Measurements from ENCODE around the gene ZFX.

The ZFX gene

DNA sequence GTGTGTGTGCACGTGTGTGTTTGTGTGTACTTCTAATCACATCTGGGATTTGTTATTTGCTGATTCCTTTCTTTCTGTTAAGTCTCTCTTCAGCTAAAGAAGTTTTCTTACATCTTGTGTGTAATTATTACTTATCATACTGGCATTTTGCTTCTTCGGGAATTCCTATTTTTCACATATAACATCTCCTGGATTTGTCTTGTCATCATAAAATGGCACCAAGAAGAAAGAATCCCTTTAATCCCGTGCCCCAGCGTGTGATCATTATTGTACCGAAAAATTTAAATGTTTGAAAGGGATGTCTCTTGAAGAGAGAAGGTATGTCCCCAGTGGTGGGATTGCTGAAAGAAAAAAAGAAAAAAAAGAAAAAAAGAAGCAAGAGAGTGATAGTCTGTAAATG, 72.3 kb downstream of the ZFX start:
- Histone ChIP-seq H3K27me3 (ENCODE audit: insufficient read depth, poor library complexity, severe bottlenecking) (no peaks in the 10 kb centered on the region), H3K9me3 (ENCODE audit: severe bottlenecking) (no peaks in the 10 kb centered on the region), H3K4me3 (ENCODE audit: severe bottlenecking) (no peak overlapping the region), H3K4me1 (ENCODE audit: insufficient read depth, poor library complexity, severe bottlenecking) (no peaks in the 10 kb centered on the region), H3K36me3 (ENCODE audit: low read depth) (no peaks in the 10 kb centered on the region), H3K27ac (ENCODE audit: poor library complexity, severe bottlenecking) (no peak overlapping the region)
- TF ChIP-seq, protein P1, sequence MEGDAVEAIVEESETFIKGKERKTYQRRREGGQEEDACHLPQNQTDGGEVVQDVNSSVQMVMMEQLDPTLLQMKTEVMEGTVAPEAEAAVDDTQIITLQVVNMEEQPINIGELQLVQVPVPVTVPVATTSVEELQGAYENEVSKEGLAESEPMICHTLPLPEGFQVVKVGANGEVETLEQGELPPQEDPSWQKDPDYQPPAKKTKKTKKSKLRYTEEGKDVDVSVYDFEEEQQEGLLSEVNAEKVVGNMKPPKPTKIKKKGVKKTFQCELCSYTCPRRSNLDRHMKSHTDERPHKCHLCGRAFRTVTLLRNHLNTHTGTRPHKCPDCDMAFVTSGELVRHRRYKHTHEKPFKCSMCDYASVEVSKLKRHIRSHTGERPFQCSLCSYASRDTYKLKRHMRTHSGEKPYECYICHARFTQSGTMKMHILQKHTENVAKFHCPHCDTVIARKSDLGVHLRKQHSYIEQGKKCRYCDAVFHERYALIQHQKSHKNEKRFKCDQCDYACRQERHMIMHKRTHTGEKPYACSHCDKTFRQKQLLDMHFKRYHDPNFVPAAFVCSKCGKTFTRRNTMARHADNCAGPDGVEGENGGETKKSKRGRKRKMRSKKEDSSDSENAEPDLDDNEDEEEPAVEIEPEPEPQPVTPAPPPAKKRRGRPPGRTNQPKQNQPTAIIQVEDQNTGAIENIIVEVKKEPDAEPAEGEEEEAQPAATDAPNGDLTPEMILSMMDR (IDR thresholded peaks at IDR 0.05; ENCODE audit: poor library complexity, severe bottlenecking): no peak
- ATAC-seq (ENCODE audit: low read depth): no peak
- no peak for DNase-seq (ENCODE audit: low spot score)

DNA sequence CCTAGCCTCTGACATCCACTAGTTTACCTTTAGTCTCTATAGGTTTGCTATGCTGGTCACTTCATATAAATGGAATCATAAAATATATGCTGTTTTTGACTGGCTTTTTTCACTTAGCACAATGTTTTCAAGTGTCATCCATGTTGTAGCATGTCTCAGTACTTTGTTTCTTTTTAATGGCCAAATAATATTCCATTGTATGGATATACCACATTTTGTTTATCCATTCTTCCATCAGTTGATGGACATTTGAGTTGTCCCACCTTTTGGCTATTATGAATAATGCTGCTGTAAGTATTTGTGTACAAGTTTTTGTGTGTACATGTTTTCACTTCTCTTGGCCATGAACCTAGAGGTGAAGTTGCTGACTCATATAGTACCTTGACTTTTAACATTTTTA, 75.7 kb downstream of the ZFX start:
- Histone ChIP-seq H3K27ac (ENCODE audit: poor library complexity, severe bottlenecking) (no peak overlapping the region), H3K4me1 (ENCODE audit: insufficient read depth, poor library complexity, severe bottlenecking) (no peaks in the 10 kb centered on the region), H3K27me3 (ENCODE audit: insufficient read depth, poor library complexity, severe bottlenecking) (no peaks in the 10 kb centered on the region), H3K4me3 (ENCODE audit: severe bottlenecking) (no peak overlapping the region), H3K36me3 (ENCODE audit: low read depth) (no peaks in the 10 kb centered on the region), H3K9me3 (ENCODE audit: severe bottlenecking) (no peaks in the 10 kb centered on the region)
- TF ChIP-seq, protein P1 (IDR thresholded peaks at IDR 0.05; ENCODE audit: poor library complexity, severe bottlenecking): no peak
- DNase-seq (ENCODE audit: low spot score) (no peak), ATAC-seq (ENCODE audit: low read depth) (no peak)

DNA sequence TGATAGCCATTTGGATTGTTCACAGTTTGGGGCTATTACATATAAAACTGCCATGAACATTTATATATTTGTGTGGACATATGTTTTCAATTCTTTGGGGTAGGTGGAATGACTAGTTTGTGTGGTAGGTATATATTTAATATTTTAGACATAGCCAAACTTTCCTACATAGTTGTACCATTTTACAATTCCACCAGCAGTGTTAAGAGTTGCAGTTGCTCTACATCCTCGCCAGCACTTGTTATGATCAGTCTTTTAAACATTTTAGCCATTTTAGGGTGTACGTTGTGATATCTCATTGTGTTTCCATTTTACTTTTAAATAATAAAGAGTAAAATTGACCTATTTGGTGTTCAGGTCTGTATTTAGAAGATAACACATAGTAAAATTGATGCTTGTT, 76.6 kb downstream of the ZFX start:
- TF ChIP-seq, protein P1 (IDR thresholded peaks at IDR 0.05; ENCODE audit: poor library complexity, severe bottlenecking): no peak
- H3K9me3 ChIP-seq (ENCODE audit: severe bottlenecking): no peaks in the 10 kb centered on the region
- no peaks in the 10 kb centered on the region for H3K4me1 ChIP-seq (ENCODE audit: insufficient read depth, poor library complexity, severe bottlenecking)
- no peaks in the 10 kb centered on the region for H3K27me3 ChIP-seq (ENCODE audit: insufficient read depth, poor library complexity, severe bottlenecking)
- H3K4me3 ChIP-seq (ENCODE audit: severe bottlenecking): no peak overlapping the region
- H3K36me3 ChIP-seq (ENCODE audit: low read depth): no peaks in the 10 kb centered on the region
- DNase-seq (ENCODE audit: low spot score): no peak
- H3K27ac ChIP-seq (ENCODE audit: poor library complexity, severe bottlenecking): no peak overlapping the region
- ATAC-seq (ENCODE audit: low read depth): no peak

DNA sequence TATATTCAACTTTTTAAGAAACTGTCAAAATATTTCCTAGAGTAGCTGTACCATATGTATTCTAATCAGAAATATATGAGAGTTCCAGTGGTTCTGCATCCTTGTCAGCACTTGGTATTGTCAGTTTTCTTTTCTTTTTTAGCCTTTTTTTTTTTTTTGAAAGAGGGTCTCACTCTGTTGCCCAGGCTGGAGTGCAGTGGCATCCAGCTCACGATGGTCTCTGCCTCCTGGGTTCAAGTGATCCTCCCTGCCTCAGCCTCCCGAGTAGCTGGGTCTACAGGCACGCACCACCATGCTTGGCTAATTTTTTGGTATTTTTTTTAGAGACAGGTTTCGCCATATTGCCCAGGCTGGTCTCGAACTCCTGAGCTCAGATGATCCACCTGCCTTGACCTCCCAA, 79.1 kb downstream of the ZFX start:
- no peak for ATAC-seq (ENCODE audit: low read depth)
- no peak for DNase-seq (ENCODE audit: low spot score)
- no peak overlapping the region for H3K4me3 ChIP-seq (ENCODE audit: severe bottlenecking)
- TF ChIP-seq, protein P1 (IDR thresholded peaks at IDR 0.05; ENCODE audit: poor library complexity, severe bottlenecking): no peak
- H3K27ac ChIP-seq (ENCODE audit: poor library complexity, severe bottlenecking): no peak overlapping the region
- H3K36me3 ChIP-seq (ENCODE audit: low read depth): no peaks in the 10 kb centered on the region
- peaks cover 2% of the 10 kb centered on the region for H3K4me1 ChIP-seq (ENCODE audit: insufficient read depth, poor library complexity, severe bottlenecking)
- H3K9me3 ChIP-seq (ENCODE audit: severe bottlenecking): no peaks in the 10 kb centered on the region
- H3K27me3 ChIP-seq (ENCODE audit: insufficient read depth, poor library complexity, severe bottlenecking): no peaks in the 10 kb centered on the region

DNA sequence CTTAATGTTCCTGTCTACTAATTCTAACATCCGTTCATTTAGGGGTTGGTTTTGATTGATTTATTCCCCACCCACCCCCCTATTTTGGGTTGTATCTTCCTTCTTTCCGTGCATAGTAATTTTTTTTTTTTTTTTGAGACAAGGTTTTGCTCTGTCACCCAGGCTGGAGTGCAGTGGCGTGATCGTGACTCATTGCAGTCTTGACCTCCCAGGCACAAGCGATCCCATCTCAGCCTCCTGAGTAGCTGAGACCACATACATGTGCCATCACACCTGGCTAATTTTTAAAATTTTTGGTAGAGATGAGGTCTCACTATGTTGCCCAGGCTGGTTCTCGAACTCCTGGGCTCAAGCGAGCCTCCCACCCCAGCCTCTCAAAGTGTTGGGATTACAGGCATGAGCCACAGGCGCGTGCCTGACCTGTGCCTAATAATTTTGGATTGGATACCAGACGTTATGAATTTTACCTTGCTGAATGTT, 79.9 kb downstream of the ZFX start:
- ATAC-seq (ENCODE audit: low read depth): no peak
- no peak overlapping the region for H3K4me3 ChIP-seq (ENCODE audit: severe bottlenecking)
- no peaks in the 10 kb centered on the region for H3K9me3 ChIP-seq (ENCODE audit: severe bottlenecking)
- TF ChIP-seq, protein P1 (IDR thresholded peaks at IDR 0.05; ENCODE audit: poor library complexity, severe bottlenecking): no peak
- H3K36me3 ChIP-seq (ENCODE audit: low read depth): no peaks in the 10 kb centered on the region
- no peaks in the 10 kb centered on the region for H3K27me3 ChIP-seq (ENCODE audit: insufficient read depth, poor library complexity, severe bottlenecking)
- H3K4me1 ChIP-seq (ENCODE audit: insufficient read depth, poor library complexity, severe bottlenecking): peaks cover 2% of the 10 kb centered on the region
- DNase-seq (ENCODE audit: low spot score): no peak
- H3K27ac ChIP-seq (ENCODE audit: poor library complexity, severe bottlenecking): no peak overlapping the region
